HepG2 (cell line): ENCODE data around the gene CCDC97. TPM values are rescaled to one million over a fixed set of nuclear protein-coding genes. Genes with fewer than 3 reads are reported as not detected.

Source experiments
- ARID3A ChIP-seq: IDR thresholded peaks from 2 replicates; pipeline ENCODE4 v1.6.1; 2012; ENCODE audit warnings: low read depth, low read length, improper control_type of control experiment
- ATM ChIP-seq: fragments of 450-650 bp; IDR thresholded peaks from 2 replicates; pipeline ENCODE4 v1.7.1; 2017; ENCODE audit warnings: mild to moderate bottlenecking, borderline replicate concordance
- E2F1 ChIP-seq: sonication (generic); formaldehyde crosslinking; IDR thresholded peaks from 2 replicates; pipeline ENCODE4 v1.5.0; 2020; ENCODE audit warnings: missing genetic modification reagents
- ETV5 ChIP-seq: IDR thresholded peaks from 2 replicates; pipeline ENCODE4 v1.6.1; 2018; ENCODE audit warnings: missing biosample characterization, missing genetic modification reagents, inconsistent platforms, borderline replicate concordance
- FOXA3 ChIP-seq: IDR thresholded peaks from 2 replicates; pipeline ENCODE4 v1.6.1; 2016; ENCODE audit warnings: missing genetic modification reagents, missing compliant biosample characterization
- HNF1A ChIP-seq, 2 experiments: sonication (generic) in 1 of 2; formaldehyde crosslinking in 1 of 2; IDR thresholded peaks; 2 replicates each; pipeline versions ENCODE4 v1.4.0 to v1.6.1; 2016 to 2020; ENCODE audit warnings: borderline replicate concordance in 1 of 2, low read depth in 1 of 2, mild to moderate bottlenecking in 1 of 2, missing genetic modification reagents in 1 of 2
- IRF1 ChIP-seq: sonication (generic); formaldehyde crosslinking; IDR thresholded peaks from 2 replicates; pipeline ENCODE4 v1.4.0; 2020; ENCODE audit warnings: low read depth, mild to moderate bottlenecking, missing genetic modification reagents
- IRF2 ChIP-seq: IDR thresholded peaks from 2 replicates; pipeline ENCODE4 v1.6.1; 2018; ENCODE audit warnings: missing genetic modification reagents, missing compliant biosample characterization
- NFKBIZ ChIP-seq: IDR thresholded peaks from 2 replicates; pipeline ENCODE4 v1.6.1; 2018; ENCODE audit warnings: missing genetic modification reagents, missing compliant biosample characterization
- TFE3 ChIP-seq: IDR thresholded peaks from 2 replicates; pipeline ENCODE4 v1.6.1; 2016
- ZGPAT ChIP-seq: IDR thresholded peaks from 2 replicates; pipeline ENCODE4 v1.6.1; 2016; ENCODE audit warnings: mild to moderate bottlenecking
- ZNF44 ChIP-seq: sonication (generic); formaldehyde crosslinking; IDR thresholded peaks from 2 replicates; pipeline ENCODE4 v1.5.1; 2020; ENCODE audit warnings: mild to moderate bottlenecking, missing genetic modification reagents
- ZNF558 ChIP-seq: sonication (generic); formaldehyde crosslinking; IDR thresholded peaks from 2 replicates; pipeline ENCODE4 v1.9.0; 2022; ENCODE audit warnings: mild to moderate bottlenecking, missing genetic modification reagents, borderline replicate concordance
- ZNF589 ChIP-seq: sonication (generic); formaldehyde crosslinking; conservative IDR thresholded peaks from 2 replicates; pipeline ENCODE4 v1.8.0; 2022; ENCODE audit warnings: mild to moderate bottlenecking, moderate library complexity, missing genetic modification reagents
- ZNF652 ChIP-seq: IDR thresholded peaks from 2 replicates; pipeline ENCODE4 v1.6.1; 2016; ENCODE audit warnings: low read depth, borderline replicate concordance
- ZNF891 ChIP-seq: sonication (generic); formaldehyde crosslinking; IDR thresholded peaks from 2 replicates; pipeline ENCODE4 v1.5.0; 2020; ENCODE audit warnings: mild to moderate bottlenecking, missing genetic modification reagents
- ZSCAN25 ChIP-seq: sonication (generic); formaldehyde crosslinking; IDR thresholded peaks from 2 replicates; pipeline ENCODE4 v1.8.0; 2022; ENCODE audit warnings: mild to moderate bottlenecking, missing genetic modification reagents
- polyA plus RNA-seq, 8 experiments: library from polyadenylated mRNA; depleted of rRNA in 3 of 8; stranded (reverse) in 7 of 8; unstranded in 1 of 8; fragments of >200 nt; fragmentation: Illumina TruSeq in 4 of 8; extraction: Trizol in 4 of 8; gene quantifications; 2 replicates each; pipeline versions ENCODE4 v1.2.1 to v1.2.3, GENCODE V29; 2011 to 2016; ENCODE audit warnings: low read depth in 4 of 8, missing spikeins in 1 of 8, mixed read lengths in 1 of 8; ENCODE audit not compliant: insufficient read depth in 1 of 8
- total RNA-seq, 5 experiments: library from RNA; depleted of rRNA; stranded (reverse); fragments of >200 nt; fragmentation: Illumina TruSeq; extraction: Trizol; gene quantifications; 2 replicates each; pipeline ENCODE4 v1.2.3, GENCODE V29; 2016; ENCODE audit warnings: low read depth in 1 of 5

Gene CCDC97
- total and polyA plus RNA-seq, 2 of the 13 experiments (the other 11 are each of a cell fraction or from before 2014, with no cell fraction given) = 6.2 to 7.3 TPM

GRCh38 chr19:41310033-41310831, at the start of gene CCDC97 (continued):
- TF ChIP-seq ZGPAT (CRISPR knock-in tag) = peak; percentile 94
- TF ChIP-seq ATM = no peak
- TF ChIP-seq ZNF589 (CRISPR knock-in tag) = no peak
- TF ChIP-seq ZNF891 (CRISPR knock-in tag) = peak; percentile 73
- TF ChIP-seq E2F1 (CRISPR knock-in tag) = 0 out of 2 replicates have a peak, but pooled peaks have one; percentile 49
- no peak for TF ChIP-seq HNF1A (IDR thresholded peaks at IDR 0.05; ENCODE audit: low read depth)
- TF ChIP-seq HNF1A (CRISPR knock-in tag; IDR thresholded peaks at IDR 0.05; ENCODE audit: borderline replicate concordance) = peak; percentile 60; the same call in 1 of the 2 replicates
- TF ChIP-seq TFE3 = peak; percentile 71
- TF ChIP-seq ZNF44 (CRISPR knock-in tag) = 0 out of 2 replicates have a peak, but pooled peaks have one; percentile 30
- peak; percentile 81; the same call in 1 of the 2 replicates for TF ChIP-seq ZNF558 (CRISPR knock-in tag)
- peak; percentile 7; the same call in 1 of the 2 replicates for TF ChIP-seq ZNF652 (CRISPR knock-in tag)
- no peak for TF ChIP-seq ARID3A
- TF ChIP-seq IRF2 = peak; percentile 71
- peak; percentile 40; the same call in 1 of the 2 replicates for TF ChIP-seq FOXA3
- peak; percentile 65 for TF ChIP-seq NFKBIZ
- peak; percentile 64; the same call in 1 of the 2 replicates for TF ChIP-seq ZSCAN25 (CRISPR knock-in tag)
- 0 out of 2 replicates have a peak, but pooled peaks have one; percentile 51 for TF ChIP-seq IRF1 (CRISPR knock-in tag)
- peak; percentile 71 for TF ChIP-seq ETV5 (CRISPR knock-in tag)
